K562 (cell line): Measurements from ENCODE around the gene PDE1C.

Source experiments
- EGR1 ChIP-seq: fragments of 450-650 bp; conservative IDR thresholded peaks from 2 replicates; pipeline ENCODE4 v1.6.1; 2017; ENCODE audit warnings: mild to moderate bottlenecking
- KAT7 ChIP-seq: sonication (generic); formaldehyde crosslinking; IDR thresholded peaks from 2 replicates; pipeline ENCODE4 v1.8.0; 2022; ENCODE audit warnings: missing genetic modification reagents, mild to moderate bottlenecking, borderline replicate concordance
- MYC ChIP-seq, 2 experiments: fragments of 250-450 bp in 1 of 2; sonication (Bioruptor Pico) in 1 of 2; IDR thresholded peaks; 2 replicates each; pipeline versions ENCODE4 v1.5.1 to v1.6.1; 2012 to 2021; ENCODE audit warnings: low read depth in 2 of 2, borderline replicate concordance in 1 of 2, improper control_type of control experiment in 1 of 2, low read length in 1 of 2, mild to moderate bottlenecking in 1 of 2, moderate library complexity in 1 of 2
- TBP ChIP-seq: optimal IDR thresholded peaks from 2 replicates; pipeline ENCODE3; 2011; ENCODE audit warnings: low read depth, low read length, improper control_type of control experiment
- ZNF354B ChIP-seq: fragments of 250-450 bp; sonication (Bioruptor Pico); IDR thresholded peaks from 2 replicates; pipeline ENCODE4 v1.4.0; 2020
- TF ChIP-seq, protein P1 (sequence below), 3 experiments: IDR thresholded peaks in 2 of 3; conservative IDR thresholded peaks in 1 of 3; 2 replicates each; pipeline ENCODE4 v1.5.1; 2011 to 2012; ENCODE audit warnings: low read length in 3 of 3, mild to moderate bottlenecking in 3 of 3, control low read depth in 2 of 3, improper control_type of control experiment in 1 of 3, inconsistent platforms in 1 of 3, low read depth in 1 of 3, mixed read lengths in 1 of 3, moderate library complexity in 1 of 3; ENCODE audit not compliant: insufficient read depth in 2 of 3
- TF ChIP-seq, protein P2 (sequence below), 2 experiments: fragments of 450-650 bp; formaldehyde crosslinking in 1 of 2; IDR thresholded peaks; 2 replicates each; pipeline versions ENCODE4 v1.4.0 to v1.6.1; 2014 to 2020; ENCODE audit warnings: mild to moderate bottlenecking in 2 of 2, borderline replicate concordance in 1 of 2, low read depth in 1 of 2
- TF ChIP-seq, protein P3 (sequence below), 3 experiments: fragments of 200-800 bp in 1 of 3; fragments of 250-450 bp in 1 of 3; fragments of 450-650 bp in 1 of 3; sonication (Bioruptor Pico) in 1 of 3; sonication (Bioruptor generic) in 1 of 3; formaldehyde crosslinking in 1 of 3; IDR thresholded peaks; 2 replicates each; pipeline versions ENCODE4 v1.6.1 to v1.8.0; 2016 to 2022; ENCODE audit warnings: mild to moderate bottlenecking in 2 of 3, missing genetic modification characterization in 2 of 3, missing compliant biosample characterization in 1 of 3, moderate library complexity in 1 of 3

DNA sequence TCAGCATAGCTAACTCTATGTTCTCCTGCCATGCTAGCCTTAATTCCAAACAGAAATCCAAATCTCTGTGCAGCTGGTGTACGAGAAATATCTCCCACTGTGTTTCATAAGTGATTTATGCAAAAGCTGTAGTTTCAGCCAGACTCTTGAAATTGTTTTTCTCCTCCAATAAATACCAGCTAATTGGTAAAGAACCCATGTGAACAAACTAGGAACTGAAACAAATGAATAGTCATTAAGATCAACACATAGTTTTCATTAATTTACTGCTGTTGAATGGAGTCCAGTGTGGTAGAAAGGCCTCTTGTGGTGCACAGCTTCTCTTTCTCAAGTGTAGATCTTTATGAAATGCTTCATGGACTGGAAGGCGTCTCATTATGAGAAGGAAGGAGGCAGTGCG lies 364.8 kb downstream of the PDE1C start:
- TF ChIP-seq, protein P1, sequence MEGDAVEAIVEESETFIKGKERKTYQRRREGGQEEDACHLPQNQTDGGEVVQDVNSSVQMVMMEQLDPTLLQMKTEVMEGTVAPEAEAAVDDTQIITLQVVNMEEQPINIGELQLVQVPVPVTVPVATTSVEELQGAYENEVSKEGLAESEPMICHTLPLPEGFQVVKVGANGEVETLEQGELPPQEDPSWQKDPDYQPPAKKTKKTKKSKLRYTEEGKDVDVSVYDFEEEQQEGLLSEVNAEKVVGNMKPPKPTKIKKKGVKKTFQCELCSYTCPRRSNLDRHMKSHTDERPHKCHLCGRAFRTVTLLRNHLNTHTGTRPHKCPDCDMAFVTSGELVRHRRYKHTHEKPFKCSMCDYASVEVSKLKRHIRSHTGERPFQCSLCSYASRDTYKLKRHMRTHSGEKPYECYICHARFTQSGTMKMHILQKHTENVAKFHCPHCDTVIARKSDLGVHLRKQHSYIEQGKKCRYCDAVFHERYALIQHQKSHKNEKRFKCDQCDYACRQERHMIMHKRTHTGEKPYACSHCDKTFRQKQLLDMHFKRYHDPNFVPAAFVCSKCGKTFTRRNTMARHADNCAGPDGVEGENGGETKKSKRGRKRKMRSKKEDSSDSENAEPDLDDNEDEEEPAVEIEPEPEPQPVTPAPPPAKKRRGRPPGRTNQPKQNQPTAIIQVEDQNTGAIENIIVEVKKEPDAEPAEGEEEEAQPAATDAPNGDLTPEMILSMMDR (IDR thresholded peaks at IDR 0.05 in 2 of 3, conservative IDR thresholded peaks at IDR 0.05 in 1 of 3; ENCODE audit: insufficient read depth in 2 of 3, low read depth in 1 of 3, low read length in 3 of 3) = no peak
- TF ChIP-seq MYC (IDR thresholded peaks at IDR 0.05; ENCODE audit: low read depth, low read length) (no peak), MYC (CRISPR knock-in tag; IDR thresholded peaks at IDR 0.05; ENCODE audit: borderline replicate concordance, low read depth) (no peak), ZNF354B (CRISPR knock-in tag) (no peak), EGR1 (no peak), KAT7 (CRISPR knock-in tag) (no peak), TBP (no peak)
- TF ChIP-seq, protein P2, sequence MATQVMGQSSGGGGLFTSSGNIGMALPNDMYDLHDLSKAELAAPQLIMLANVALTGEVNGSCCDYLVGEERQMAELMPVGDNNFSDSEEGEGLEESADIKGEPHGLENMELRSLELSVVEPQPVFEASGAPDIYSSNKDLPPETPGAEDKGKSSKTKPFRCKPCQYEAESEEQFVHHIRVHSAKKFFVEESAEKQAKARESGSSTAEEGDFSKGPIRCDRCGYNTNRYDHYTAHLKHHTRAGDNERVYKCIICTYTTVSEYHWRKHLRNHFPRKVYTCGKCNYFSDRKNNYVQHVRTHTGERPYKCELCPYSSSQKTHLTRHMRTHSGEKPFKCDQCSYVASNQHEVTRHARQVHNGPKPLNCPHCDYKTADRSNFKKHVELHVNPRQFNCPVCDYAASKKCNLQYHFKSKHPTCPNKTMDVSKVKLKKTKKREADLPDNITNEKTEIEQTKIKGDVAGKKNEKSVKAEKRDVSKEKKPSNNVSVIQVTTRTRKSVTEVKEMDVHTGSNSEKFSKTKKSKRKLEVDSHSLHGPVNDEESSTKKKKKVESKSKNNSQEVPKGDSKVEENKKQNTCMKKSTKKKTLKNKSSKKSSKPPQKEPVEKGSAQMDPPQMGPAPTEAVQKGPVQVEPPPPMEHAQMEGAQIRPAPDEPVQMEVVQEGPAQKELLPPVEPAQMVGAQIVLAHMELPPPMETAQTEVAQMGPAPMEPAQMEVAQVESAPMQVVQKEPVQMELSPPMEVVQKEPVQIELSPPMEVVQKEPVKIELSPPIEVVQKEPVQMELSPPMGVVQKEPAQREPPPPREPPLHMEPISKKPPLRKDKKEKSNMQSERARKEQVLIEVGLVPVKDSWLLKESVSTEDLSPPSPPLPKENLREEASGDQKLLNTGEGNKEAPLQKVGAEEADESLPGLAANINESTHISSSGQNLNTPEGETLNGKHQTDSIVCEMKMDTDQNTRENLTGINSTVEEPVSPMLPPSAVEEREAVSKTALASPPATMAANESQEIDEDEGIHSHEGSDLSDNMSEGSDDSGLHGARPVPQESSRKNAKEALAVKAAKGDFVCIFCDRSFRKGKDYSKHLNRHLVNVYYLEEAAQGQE (IDR thresholded peaks at IDR 0.05; ENCODE audit: borderline replicate concordance) = no peak
- TF ChIP-seq, protein P2 (CRISPR knock-in tag; IDR thresholded peaks at IDR 0.05; ENCODE audit: low read depth) = no peak
- TF ChIP-seq, protein P3, sequence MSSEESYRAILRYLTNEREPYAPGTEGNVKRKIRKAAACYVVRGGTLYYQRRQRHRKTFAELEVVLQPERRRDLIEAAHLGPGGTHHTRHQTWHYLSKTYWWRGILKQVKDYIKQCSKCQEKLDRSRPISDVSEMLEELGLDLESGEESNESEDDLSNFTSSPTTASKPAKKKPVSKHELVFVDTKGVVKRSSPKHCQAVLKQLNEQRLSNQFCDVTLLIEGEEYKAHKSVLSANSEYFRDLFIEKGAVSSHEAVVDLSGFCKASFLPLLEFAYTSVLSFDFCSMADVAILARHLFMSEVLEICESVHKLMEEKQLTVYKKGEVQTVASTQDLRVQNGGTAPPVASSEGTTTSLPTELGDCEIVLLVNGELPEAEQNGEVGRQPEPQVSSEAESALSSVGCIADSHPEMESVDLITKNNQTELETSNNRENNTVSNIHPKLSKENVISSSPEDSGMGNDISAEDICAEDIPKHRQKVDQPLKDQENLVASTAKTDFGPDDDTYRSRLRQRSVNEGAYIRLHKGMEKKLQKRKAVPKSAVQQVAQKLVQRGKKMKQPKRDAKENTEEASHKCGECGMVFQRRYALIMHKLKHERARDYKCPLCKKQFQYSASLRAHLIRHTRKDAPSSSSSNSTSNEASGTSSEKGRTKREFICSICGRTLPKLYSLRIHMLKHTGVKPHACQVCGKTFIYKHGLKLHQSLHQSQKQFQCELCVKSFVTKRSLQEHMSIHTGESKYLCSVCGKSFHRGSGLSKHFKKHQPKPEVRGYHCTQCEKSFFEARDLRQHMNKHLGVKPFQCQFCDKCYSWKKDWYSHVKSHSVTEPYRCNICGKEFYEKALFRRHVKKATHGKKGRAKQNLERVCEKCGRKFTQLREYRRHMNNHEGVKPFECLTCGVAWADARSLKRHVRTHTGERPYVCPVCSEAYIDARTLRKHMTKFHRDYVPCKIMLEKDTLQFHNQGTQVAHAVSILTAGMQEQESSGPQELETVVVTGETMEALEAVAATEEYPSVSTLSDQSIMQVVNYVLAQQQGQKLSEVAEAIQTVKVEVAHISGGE (CRISPR knock-in tag; IDR thresholded peaks at IDR 0.05) = no peak
